Measurements from ENCODE around the gene CCNC.

Gene CCNC

DNA sequence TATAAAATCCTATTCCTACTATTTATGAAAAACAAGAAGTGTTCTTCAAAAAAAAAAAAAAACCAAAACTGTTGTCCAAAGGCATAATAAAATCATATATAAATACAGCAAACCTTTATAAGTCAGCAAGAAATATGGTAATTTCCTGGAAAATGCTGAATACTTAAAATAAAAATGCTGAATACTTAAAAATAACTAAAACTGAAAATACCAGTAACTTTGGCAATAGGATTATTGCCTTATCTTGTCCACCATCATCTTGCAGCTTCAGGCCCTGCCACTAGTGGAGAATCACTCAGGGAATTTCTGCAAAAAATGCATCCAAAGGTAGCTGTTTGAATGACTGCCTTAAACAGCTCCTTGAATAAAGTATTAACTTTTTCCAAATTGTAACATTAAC lies 24.5 kb downstream of the CCNC start:
- no peak for DNase-seq

DNA sequence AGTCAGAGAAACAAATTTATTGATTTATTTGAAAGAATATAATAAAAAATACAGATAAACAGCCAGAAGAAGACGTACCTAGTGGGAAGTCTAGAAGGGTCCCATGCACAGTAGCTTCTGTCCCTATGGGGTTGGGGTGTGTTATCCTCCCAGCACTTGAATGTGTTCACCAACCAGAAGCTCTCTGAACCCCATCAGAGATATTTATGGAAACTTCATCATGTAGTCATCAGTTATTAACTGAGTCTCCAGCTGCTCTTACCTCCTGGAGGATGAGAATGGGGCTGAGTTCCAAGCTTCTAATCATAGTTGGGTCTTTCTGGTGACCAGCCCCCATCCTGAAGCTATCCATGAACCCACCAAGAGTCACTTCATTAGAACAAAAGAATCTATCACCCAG lies 37.8 kb downstream of the CCNC start:
- no peak for DNase-seq

DNA sequence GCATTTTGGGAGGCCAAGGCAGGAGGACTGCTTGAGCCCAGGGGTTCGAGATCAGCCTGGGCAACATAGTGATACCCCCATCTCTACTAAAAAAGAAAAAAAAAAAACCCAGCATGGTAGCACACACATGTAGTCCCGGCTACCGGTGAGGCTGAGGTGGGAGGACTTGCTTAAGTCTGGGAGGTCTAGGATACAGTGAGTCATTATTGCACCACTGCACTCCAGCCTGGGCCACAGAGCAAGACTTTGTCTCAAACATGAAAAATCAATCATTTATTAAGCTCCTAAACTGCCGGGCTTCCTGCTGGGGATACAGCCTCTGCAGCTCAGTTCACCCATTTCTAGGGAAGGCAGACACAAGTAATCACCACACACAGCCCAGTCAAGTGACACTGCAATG lies 45.9 kb downstream of the CCNC start:
- no peak for DNase-seq

DNA sequence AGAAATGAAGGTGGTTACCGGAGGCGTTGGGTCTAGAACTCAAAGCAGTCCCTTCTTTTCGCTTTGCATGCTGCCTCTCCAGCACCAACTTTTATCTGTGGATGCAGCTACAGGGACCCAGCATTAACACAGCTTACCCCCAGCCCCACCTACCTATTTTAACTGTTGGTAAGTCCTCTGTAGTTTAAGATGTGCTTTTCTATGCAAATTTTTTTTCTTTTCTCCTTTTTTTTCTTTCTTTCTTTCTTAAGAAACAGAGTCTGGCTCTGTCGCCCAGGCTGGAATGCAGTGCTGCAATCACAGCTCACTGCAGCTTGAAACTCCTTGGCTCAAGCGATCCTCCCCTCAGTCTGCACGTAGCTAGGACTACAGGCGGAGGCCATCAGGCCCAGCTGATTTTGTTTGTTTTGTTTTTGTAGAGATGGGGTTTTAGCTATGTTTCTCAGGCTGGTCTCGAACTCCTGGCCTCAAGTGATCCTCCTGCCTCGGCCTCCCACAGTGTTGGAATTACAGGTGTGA lies 46.8 kb downstream of the CCNC start:
- DNase-seq, result peak; percentile 9

DNA sequence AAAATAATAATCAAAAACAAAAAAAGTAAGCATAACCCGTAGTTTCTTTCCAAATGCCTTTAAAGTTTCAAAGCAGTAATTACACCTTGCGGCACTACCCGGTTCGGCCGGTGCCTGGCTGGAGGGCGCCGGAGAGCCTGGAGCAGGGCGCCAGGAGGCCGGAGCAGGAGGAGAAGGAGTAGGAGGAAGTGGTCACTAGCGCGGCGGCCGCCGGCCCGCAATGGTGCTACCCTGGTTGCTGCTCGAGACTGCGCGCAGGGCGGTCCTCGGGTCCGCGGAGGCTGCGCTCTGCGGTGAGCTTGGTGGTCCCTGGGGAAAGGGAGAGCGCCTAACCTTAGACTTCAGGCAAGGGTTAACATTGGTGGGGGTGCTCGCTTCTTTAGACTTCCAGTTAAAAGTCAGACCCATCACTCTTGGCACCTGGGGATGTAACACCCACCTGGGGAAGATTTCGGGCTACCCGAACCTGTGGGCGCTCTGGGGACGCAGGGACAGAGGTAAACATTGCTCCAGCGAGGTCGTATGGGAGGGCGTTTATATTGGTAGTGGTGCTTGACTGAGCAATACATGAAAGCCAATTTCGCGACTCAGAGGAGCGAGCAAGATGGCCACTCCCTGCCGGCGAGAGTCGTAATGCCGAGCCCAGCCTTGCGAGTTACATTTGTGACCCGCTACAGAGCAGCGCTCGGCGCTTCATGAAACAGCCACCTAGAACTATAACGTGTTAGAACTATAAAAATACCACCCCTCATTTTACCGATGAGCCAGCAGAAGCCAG lies 47.4 kb downstream of the CCNC start:
- peak; percentile 79 for DNase-seq

DNA sequence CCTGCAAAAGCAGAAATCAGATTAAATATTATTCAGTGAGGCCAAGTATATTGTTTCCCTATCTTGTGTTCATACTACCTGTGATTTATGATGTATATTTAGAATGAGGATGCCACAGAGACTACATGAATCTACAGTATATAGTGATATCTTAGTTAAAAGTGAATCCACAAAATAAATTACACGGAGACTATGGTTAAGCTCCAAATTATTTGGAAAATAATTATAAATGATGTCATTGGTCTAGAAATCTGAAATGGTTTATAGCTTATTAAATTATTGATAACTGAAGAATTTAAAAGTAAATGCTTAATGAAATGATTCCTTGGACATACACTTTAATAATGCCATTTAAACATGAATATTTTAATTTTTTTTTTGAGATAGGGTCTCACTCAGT lies 49.0 kb downstream of the CCNC start:
- DNase-seq, result no peak

DNA sequence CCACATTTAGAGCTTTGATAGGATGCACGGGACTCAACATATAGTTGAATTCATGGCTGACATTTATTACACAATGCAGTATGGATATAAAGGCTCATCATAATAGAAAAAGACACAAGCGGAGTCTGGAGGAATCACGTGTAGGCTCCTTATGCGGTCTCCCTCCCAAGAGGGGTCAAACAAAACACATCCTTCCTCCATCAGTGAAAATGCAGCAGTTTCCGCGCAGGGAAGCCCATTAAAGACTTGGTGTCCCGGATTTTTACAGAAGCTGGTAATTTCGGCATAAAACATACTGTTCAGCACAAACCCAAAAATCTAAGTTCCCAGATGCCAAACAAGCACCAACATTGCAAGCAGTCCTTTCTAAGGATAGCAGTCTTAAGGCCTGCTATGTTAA lies 54.4 kb downstream of the CCNC start:
- no peak for DNase-seq

DNA sequence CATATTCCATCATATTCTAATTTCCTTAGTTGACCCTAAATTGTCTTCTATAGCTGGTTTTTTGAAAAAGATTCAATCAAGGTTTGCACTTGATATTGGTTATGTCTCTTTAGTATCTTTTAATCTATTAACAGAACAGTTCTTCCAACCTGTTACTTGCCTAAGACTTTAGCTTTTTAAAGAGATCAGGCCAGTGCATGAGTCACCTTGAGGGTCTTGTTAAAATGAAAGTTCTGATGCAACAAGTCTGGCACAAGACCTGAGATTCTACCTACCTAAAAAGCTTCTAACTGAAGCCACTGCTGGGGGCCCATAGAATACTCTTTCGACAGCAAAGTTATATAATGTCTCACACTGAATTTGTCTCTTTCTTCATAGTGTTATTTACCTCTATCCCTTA lies 56.4 kb downstream of the CCNC start:
- no peak for DNase-seq

DNA sequence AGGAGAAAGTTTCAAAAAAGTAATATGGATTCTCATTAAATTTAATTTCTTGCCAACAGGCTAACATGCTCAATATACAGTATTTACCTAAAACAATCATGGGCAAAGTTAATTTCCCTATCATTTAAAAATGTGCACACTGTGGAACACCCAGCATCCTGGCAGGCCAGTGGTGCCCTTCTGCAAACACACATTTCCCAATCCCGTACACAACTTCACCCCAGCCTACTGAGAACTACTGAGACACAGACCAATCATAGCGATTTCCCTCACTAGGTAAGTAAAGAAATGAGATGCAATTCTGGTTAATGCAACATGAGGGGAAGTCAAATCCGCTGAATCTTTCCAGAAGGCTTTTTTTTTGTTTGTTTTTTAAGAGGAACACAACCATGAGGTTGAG lies 60.8 kb downstream of the CCNC start:
- DNase-seq, result no peak

DNA sequence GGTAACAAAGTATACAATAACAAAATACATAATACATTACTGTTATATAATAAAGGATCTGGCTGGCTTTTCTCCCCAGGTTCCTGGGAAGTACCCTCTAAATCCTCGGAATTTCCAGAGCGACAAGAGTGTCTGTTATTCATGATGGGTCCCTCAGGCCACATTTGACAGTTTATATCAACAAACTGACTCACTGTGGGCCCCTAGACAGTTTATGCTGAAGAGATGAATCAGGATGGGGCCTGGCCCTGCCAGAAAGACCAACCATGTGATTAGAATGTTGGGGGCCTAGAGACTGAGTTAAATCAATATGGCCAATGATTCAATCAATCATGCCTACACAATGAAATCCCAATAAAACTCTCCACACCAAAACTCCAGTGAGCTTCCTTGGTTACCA lies 66.7 kb downstream of the CCNC start:
- DNase-seq, result no peak

DNA sequence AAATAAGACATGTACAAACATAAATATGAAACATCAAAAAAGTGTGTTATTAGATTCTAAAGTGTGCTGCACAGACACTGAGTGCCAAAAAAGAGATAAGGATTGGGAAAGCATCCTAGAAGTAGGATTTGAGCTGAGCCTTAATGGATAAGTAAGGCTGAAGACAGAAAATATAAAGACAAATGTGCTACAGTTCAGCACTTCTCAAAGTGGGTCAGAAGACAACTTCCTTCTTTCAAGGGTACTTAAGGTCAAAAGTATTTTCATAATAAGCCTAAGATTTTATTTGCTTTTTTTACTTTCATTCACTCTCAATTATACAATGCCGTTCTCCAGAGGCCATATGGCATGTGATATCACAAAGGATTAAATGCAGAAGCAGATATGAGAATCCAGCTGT lies 70.0 kb downstream of the CCNC start:
- DNase-seq, result no peak

DNA sequence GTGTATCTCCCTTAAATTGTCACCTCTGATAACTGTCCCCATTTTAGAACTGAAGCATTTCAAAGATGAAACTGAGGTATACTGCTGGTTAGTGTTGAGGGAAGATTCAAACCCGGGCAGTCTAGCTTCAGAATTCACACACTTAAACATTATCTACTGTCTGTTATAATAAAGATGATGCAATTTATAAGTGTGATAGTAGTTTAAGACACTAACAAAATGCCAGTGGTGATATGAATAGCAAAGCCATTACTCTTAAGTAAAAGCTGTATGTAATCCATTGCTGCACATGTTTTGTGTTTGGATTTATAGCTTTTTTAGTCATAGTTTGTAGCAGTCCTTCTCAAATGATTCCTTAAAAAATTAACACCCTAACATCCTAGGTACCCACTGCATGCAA lies 73.0 kb downstream of the CCNC start:
- no peak for DNase-seq

Data from RPMI8226 (cell line).